Muscle layer of colon (tissue), 2 donors: ENCODE data around the gene SWI5.
A peak's percentile ranks its signal among the peaks of the same experiment; 100 is the strongest.
"Not testable (repeated sequence)": the region's sequence is repeated elsewhere in the genome, so short reads cannot be mapped to it uniquely, and the experiment has no call there.

ENCODE experiments used
- H3K27ac ChIP-seq: one replicate; pipeline ENCODE4 v1.7.0; 2013; ENCODE audit warnings: low read depth, mild to moderate bottlenecking, low read length, moderate library complexity
- H3K27me3 ChIP-seq, 2 donors: one replicate each; pipeline ENCODE4 v1.7.0; 2013; ENCODE audit warnings: low read length in 2 of 2, mild to moderate bottlenecking in 2 of 2; ENCODE audit not compliant: insufficient read depth in 2 of 2, control insufficient read depth in 1 of 2
- H3K36me3 ChIP-seq: one replicate; pipeline ENCODE4 v1.7.0; 2013; ENCODE audit warnings: mild to moderate bottlenecking, low read length; ENCODE audit not compliant: insufficient read depth
- H3K4me1 ChIP-seq: one replicate; pipeline ENCODE4 v1.7.0; 2013; ENCODE audit warnings: mild to moderate bottlenecking, low read length; ENCODE audit not compliant: insufficient read depth
- H3K4me3 ChIP-seq, 2 donors: one replicate each; pipeline ENCODE4 v1.7.0; 2013; ENCODE audit warnings: low read length in 2 of 2, low read depth in 1 of 2, mild to moderate bottlenecking in 1 of 2, moderate library complexity in 1 of 2
- H3K9ac ChIP-seq: one replicate; pipeline ENCODE4 v1.7.0; 2013; ENCODE audit warnings: low read length
- H3K9me3 ChIP-seq: one replicate; pipeline ENCODE4 v1.7.0; 2013; ENCODE audit warnings: mild to moderate bottlenecking, low read length
- donor health status: abdominal sarcoma.
- donor health status: Adenocarcinoma of cecum.

SWI5 gene

GRCh38 chr9:128276008-128276573 lies at the start of gene SWI5:
Gene SWI5, plus strand, starts transcription at chr9:128276276.
- Histone ChIP-seq H3K27ac (peak within 1 kb of the TSS; percentile 99), H3K9me3 (no peaks in the 10 kb centered on the region), H3K4me1 (peaks cover 26% of the 10 kb centered on the region), H3K9ac (peak within 1 kb of the TSS; percentile 87), H3K27me3 (no peaks in the 10 kb centered on the region), H3K36me3 (peaks cover 23% of the 10 kb centered on the region), H3K4me3 (peak within 1 kb of the TSS; percentile 71 to 98)

- no peak overlapping the region for H3K9ac ChIP-seq
- no peaks in the 10 kb centered on the region for H3K36me3 ChIP-seq
- no peaks in the 10 kb centered on the region for H3K27me3 ChIP-seq
- no peak overlapping the region for H3K4me3 ChIP-seq
- H3K9me3 ChIP-seq = no peaks in the 10 kb centered on the region
- no peak overlapping the region for H3K27ac ChIP-seq
- no peaks in the 10 kb centered on the region for H3K4me1 ChIP-seq
Observed at GRCh38 chr9:128226412-128226801, 49.7 kb upstream of the SWI5 start.

- not testable (repeated sequence) for H3K4me1 ChIP-seq, H3K36me3 ChIP-seq, H3K9me3 ChIP-seq, H3K9ac ChIP-seq, H3K4me3 ChIP-seq, H3K27me3 ChIP-seq, H3K27ac ChIP-seq
Observed at GRCh38 chr9:128230897-128231296, 45.2 kb upstream of the SWI5 start.

- no peak overlapping the region for H3K27ac ChIP-seq
- H3K36me3 ChIP-seq = no peaks in the 10 kb centered on the region
- no peaks in the 10 kb centered on the region for H3K27me3 ChIP-seq
- no peaks in the 10 kb centered on the region for H3K4me1 ChIP-seq
- no peaks in the 10 kb centered on the region for H3K9me3 ChIP-seq
- H3K9ac ChIP-seq = no peak overlapping the region
- no peak overlapping the region for H3K4me3 ChIP-seq
Observed at GRCh38 chr9:128231638-128232527, 44.2 kb upstream of the SWI5 start.

- Histone ChIP-seq H3K9ac (no peak overlapping the region), H3K27ac (no peak overlapping the region), H3K9me3 (no peaks in the 10 kb centered on the region), H3K4me1 (no peaks in the 10 kb centered on the region), H3K4me3 (no peak overlapping the region), H3K27me3 (no peaks in the 10 kb centered on the region), H3K36me3 (no peaks in the 10 kb centered on the region)
Observed at GRCh38 chr9:128232528-128233428, 43.3 kb upstream of the SWI5 start.

GRCh38 chr9:128233817-128234406 lies 42.2 kb upstream of the SWI5 start:
- Histone ChIP-seq H3K9me3 (no peaks in the 10 kb centered on the region), H3K4me1 (no peaks in the 10 kb centered on the region), H3K27ac (no peak overlapping the region), H3K36me3 (no peaks in the 10 kb centered on the region), H3K27me3 (no peaks in the 10 kb centered on the region), H3K9ac (no peak overlapping the region), H3K4me3 (no peak overlapping the region)

- peaks cover 6% of the 10 kb centered on the region for H3K4me1 ChIP-seq
- H3K9me3 ChIP-seq = no peaks in the 10 kb centered on the region
- no peak overlapping the region for H3K4me3 ChIP-seq
- H3K27me3 ChIP-seq = peaks cover 0 to 4% of the 10 kb centered on the region in 2 donors
- H3K27ac ChIP-seq = no peak overlapping the region
- H3K9ac ChIP-seq = no peak overlapping the region
- no peaks in the 10 kb centered on the region for H3K36me3 ChIP-seq
Observed at GRCh38 chr9:128242124-128242523, 34.0 kb upstream of the SWI5 start.

GRCh38 chr9:128242828-128243214 lies 33.3 kb upstream of the SWI5 start:
- H3K27me3 ChIP-seq = peaks cover 0 to 4% of the 10 kb centered on the region in 2 donors
- no peaks in the 10 kb centered on the region for H3K36me3 ChIP-seq
- no peaks in the 10 kb centered on the region for H3K9me3 ChIP-seq
- H3K9ac ChIP-seq = no peak overlapping the region
- no peak overlapping the region for H3K27ac ChIP-seq
- no peak overlapping the region for H3K4me3 ChIP-seq
- peaks cover 6% of the 10 kb centered on the region for H3K4me1 ChIP-seq

GRCh38 chr9:128243215-128244018 lies 32.7 kb upstream of the SWI5 start:
- Histone ChIP-seq H3K27ac (no peak overlapping the region), H3K4me3 (peak overlapping the region in 1 of 2 donors; percentile 52), H3K27me3 (peaks cover 0 to 4% of the 10 kb centered on the region in 2 donors), H3K36me3 (no peaks in the 10 kb centered on the region), H3K4me1 (peaks cover 6% of the 10 kb centered on the region), H3K9me3 (no peaks in the 10 kb centered on the region), H3K9ac (no peak overlapping the region)

GRCh38 chr9:128244091-128244836 lies 31.8 kb upstream of the SWI5 start:
- Histone ChIP-seq H3K4me1 (peaks cover 6% of the 10 kb centered on the region), H3K27ac (no peak overlapping the region), H3K4me3 (peak overlapping the region in 1 of 2 donors; percentile 52), H3K36me3 (no peaks in the 10 kb centered on the region), H3K9me3 (no peaks in the 10 kb centered on the region), H3K27me3 (peaks cover 0 to 4% of the 10 kb centered on the region in 2 donors), H3K9ac (no peak overlapping the region)
